ENCODE measurements around the gene FAM240A.

DNA sequence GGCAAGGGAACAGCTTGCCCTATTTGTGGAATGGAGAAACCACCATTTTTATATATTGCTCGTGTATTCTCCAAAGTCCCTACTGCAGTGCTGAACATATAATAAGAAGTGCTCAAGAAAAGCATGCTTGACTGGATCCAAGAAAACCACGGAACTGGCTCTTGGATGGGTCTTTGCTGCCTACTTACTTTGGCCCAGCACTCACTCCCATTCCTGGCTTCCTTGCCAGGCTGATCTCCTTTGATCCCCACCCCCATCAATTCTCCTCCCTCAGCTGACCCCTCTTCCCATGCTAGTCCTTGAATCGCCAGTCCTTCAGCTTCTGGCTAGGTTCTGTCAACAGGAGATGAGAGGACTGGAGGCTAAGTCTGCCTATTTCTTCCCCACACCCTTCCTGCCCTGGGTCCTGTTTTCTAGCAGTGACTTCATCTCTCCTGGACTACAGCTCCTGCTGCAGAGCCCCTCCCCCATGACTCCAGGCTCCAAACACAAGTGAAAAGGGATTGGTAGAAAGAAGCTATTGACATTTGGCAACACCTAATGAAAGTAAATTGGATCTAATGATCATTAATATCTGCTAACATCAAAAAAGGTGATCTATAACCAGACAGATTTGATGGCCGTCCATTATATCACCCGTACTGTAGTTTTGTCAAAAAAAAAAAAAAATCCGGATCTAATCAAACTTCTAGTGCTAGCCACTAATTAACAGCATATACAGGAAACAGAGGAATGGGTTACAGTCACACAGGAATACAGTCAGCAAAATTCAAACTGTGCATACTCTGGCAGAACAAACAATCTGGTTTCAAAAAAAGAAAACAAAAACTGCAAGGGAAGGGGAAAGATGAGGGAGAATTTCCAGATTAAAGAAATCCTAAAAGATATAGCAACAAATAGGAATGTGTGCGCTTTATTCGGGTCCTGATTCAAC lies 7.8 kb downstream of the FAM240A start:
- TF ChIP-seq, protein P1, sequence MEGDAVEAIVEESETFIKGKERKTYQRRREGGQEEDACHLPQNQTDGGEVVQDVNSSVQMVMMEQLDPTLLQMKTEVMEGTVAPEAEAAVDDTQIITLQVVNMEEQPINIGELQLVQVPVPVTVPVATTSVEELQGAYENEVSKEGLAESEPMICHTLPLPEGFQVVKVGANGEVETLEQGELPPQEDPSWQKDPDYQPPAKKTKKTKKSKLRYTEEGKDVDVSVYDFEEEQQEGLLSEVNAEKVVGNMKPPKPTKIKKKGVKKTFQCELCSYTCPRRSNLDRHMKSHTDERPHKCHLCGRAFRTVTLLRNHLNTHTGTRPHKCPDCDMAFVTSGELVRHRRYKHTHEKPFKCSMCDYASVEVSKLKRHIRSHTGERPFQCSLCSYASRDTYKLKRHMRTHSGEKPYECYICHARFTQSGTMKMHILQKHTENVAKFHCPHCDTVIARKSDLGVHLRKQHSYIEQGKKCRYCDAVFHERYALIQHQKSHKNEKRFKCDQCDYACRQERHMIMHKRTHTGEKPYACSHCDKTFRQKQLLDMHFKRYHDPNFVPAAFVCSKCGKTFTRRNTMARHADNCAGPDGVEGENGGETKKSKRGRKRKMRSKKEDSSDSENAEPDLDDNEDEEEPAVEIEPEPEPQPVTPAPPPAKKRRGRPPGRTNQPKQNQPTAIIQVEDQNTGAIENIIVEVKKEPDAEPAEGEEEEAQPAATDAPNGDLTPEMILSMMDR (IDR thresholded peaks at IDR 0.05; ENCODE audit: low read depth, low read length, missing input control), result no peak
- TF ChIP-seq TAF1 (conservative IDR thresholded peaks at IDR 0.05), result no peak
- TF ChIP-seq, protein P2, sequence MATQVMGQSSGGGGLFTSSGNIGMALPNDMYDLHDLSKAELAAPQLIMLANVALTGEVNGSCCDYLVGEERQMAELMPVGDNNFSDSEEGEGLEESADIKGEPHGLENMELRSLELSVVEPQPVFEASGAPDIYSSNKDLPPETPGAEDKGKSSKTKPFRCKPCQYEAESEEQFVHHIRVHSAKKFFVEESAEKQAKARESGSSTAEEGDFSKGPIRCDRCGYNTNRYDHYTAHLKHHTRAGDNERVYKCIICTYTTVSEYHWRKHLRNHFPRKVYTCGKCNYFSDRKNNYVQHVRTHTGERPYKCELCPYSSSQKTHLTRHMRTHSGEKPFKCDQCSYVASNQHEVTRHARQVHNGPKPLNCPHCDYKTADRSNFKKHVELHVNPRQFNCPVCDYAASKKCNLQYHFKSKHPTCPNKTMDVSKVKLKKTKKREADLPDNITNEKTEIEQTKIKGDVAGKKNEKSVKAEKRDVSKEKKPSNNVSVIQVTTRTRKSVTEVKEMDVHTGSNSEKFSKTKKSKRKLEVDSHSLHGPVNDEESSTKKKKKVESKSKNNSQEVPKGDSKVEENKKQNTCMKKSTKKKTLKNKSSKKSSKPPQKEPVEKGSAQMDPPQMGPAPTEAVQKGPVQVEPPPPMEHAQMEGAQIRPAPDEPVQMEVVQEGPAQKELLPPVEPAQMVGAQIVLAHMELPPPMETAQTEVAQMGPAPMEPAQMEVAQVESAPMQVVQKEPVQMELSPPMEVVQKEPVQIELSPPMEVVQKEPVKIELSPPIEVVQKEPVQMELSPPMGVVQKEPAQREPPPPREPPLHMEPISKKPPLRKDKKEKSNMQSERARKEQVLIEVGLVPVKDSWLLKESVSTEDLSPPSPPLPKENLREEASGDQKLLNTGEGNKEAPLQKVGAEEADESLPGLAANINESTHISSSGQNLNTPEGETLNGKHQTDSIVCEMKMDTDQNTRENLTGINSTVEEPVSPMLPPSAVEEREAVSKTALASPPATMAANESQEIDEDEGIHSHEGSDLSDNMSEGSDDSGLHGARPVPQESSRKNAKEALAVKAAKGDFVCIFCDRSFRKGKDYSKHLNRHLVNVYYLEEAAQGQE (IDR thresholded peaks at IDR 0.05), result no peak
- TF ChIP-seq, protein P3, sequence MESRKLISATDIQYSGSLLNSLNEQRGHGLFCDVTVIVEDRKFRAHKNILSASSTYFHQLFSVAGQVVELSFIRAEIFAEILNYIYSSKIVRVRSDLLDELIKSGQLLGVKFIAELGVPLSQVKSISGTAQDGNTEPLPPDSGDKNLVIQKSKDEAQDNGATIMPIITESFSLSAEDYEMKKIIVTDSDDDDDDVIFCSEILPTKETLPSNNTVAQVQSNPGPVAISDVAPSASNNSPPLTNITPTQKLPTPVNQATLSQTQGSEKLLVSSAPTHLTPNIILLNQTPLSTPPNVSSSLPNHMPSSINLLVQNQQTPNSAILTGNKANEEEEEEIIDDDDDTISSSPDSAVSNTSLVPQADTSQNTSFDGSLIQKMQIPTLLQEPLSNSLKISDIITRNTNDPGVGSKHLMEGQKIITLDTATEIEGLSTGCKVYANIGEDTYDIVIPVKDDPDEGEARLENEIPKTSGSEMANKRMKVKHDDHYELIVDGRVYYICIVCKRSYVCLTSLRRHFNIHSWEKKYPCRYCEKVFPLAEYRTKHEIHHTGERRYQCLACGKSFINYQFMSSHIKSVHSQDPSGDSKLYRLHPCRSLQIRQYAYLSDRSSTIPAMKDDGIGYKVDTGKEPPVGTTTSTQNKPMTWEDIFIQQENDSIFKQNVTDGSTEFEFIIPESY (IDR thresholded peaks at IDR 0.05), result no peak
- no peak for TF ChIP-seq FOXA1 (IDR thresholded peaks at IDR 0.05)
- no peak for TF ChIP-seq EGR1 (IDR thresholded peaks at IDR 0.05; ENCODE audit: low read depth in 2 of 2)
- no peak for TF ChIP-seq GABPA (IDR thresholded peaks at IDR 0.05 in 1 of 2, conservative IDR thresholded peaks at IDR 0.05 in 1 of 2)
- no peak for TF ChIP-seq RAD21 (IDR thresholded peaks at IDR 0.05)
- TF ChIP-seq, protein P4, sequence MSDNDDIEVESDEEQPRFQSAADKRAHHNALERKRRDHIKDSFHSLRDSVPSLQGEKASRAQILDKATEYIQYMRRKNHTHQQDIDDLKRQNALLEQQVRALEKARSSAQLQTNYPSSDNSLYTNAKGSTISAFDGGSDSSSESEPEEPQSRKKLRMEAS (IDR thresholded peaks at IDR 0.05), result no peak
- TF ChIP-seq, protein P5, sequence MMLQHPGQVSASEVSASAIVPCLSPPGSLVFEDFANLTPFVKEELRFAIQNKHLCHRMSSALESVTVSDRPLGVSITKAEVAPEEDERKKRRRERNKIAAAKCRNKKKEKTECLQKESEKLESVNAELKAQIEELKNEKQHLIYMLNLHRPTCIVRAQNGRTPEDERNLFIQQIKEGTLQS (IDR thresholded peaks at IDR 0.05), result no peak
- no peak for TF ChIP-seq YY1 (IDR thresholded peaks at IDR 0.05)
